HL-60 (cell line): ENCODE measurements around the gene COX7A2.

Experiments used
- DNase-seq, 2 experiments: peaks; one replicate each; pipeline ENCODE4 v3.0.0-alpha.2; 2010 to 2020; ENCODE audit warnings: low read depth in 1 of 2, low spot score in 1 of 2
- H3K27ac ChIP-seq: fragments of 250-450 bp; sonication (Bioruptor Pico); replicated peaks from 2 replicates; pipeline ENCODE4 v1.5.1; 2020; ENCODE audit warnings: mild to moderate bottlenecking, moderate library complexity
- H3K27me3 ChIP-seq: fragments of 250-450 bp; sonication (Bioruptor Pico); 2 replicates; pipeline ENCODE4 v1.5.1; 2021; ENCODE audit warnings: mild to moderate bottlenecking, moderate library complexity; ENCODE audit not compliant: insufficient read depth, poor library complexity, severe bottlenecking
- H3K4me3 ChIP-seq: replicated peaks from 2 replicates; pipeline ENCODE4 v1.5.1; 2011; ENCODE audit warnings: mild to moderate bottlenecking, control low read depth, low read length; ENCODE audit not compliant: insufficient read depth
- GABPA ChIP-seq: IDR thresholded peaks from 2 replicates; pipeline ENCODE4 v1.6.1; 2012; ENCODE audit warnings: low read depth
- POLR2AphosphoS5 ChIP-seq: IDR thresholded peaks from 2 replicates; pipeline ENCODE4 v1.6.1; 2012; ENCODE audit warnings: low read depth
- REST ChIP-seq: IDR thresholded peaks from 2 replicates; pipeline ENCODE4 v1.6.1; 2012; ENCODE audit warnings: low read depth; ENCODE audit not compliant: insufficient replicate concordance
- SPI1 ChIP-seq: IDR thresholded peaks from 2 replicates; pipeline ENCODE4 v1.6.1; 2012; ENCODE audit warnings: low read depth, mild to moderate bottlenecking, borderline replicate concordance
- long read RNA-seq: library from polyadenylated mRNA; unstranded; transcript quantifications from one replicate; pipeline ENCODE4 v2.0.0, GENCODE V29; 2020
- TF ChIP-seq, protein P1 (sequence below): IDR thresholded peaks from one replicate; pipeline ENCODE4 v1.5.1; 2011; ENCODE audit warnings: low read length, control low read depth, inconsistent platforms; ENCODE audit not compliant: insufficient read depth

Gene COX7A2
- long read RNA-seq, transcript COX7A2-202 (4 exons, 773 nt), result major isoform, 34 of 37 reads
- long read RNA-seq, partial matches to known transcripts, result 0 of 37 reads
- long read RNA-seq, other reads (novel, unspliced or antisense), result 3 of 37 reads

GRCh38 chr6:75243333-75244062 lies at the start of gene COX7A2:
COX7A2 (minus strand) TSS chr6:75243801; CDS start chr6:75243734, 67 bp downstream.
- Histone ChIP-seq H3K27me3 (no peaks in the 10 kb centered on the region), H3K4me3 (peak within 1 kb of the TSS; percentile 77), H3K27ac (peak within 1 kb of the TSS; percentile 89)
- peak; percentile 95 for DNase-seq
- TF ChIP-seq POLR2AphosphoS5, result peak; percentile 96
- TF ChIP-seq GABPA, result peak; percentile 96
- 0 out of 2 replicates have a peak, but pooled peaks have one; percentile 14 for TF ChIP-seq SPI1
- peak; percentile 68 for TF ChIP-seq REST
- TF ChIP-seq, protein P1, sequence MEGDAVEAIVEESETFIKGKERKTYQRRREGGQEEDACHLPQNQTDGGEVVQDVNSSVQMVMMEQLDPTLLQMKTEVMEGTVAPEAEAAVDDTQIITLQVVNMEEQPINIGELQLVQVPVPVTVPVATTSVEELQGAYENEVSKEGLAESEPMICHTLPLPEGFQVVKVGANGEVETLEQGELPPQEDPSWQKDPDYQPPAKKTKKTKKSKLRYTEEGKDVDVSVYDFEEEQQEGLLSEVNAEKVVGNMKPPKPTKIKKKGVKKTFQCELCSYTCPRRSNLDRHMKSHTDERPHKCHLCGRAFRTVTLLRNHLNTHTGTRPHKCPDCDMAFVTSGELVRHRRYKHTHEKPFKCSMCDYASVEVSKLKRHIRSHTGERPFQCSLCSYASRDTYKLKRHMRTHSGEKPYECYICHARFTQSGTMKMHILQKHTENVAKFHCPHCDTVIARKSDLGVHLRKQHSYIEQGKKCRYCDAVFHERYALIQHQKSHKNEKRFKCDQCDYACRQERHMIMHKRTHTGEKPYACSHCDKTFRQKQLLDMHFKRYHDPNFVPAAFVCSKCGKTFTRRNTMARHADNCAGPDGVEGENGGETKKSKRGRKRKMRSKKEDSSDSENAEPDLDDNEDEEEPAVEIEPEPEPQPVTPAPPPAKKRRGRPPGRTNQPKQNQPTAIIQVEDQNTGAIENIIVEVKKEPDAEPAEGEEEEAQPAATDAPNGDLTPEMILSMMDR, result no peak

DNA sequence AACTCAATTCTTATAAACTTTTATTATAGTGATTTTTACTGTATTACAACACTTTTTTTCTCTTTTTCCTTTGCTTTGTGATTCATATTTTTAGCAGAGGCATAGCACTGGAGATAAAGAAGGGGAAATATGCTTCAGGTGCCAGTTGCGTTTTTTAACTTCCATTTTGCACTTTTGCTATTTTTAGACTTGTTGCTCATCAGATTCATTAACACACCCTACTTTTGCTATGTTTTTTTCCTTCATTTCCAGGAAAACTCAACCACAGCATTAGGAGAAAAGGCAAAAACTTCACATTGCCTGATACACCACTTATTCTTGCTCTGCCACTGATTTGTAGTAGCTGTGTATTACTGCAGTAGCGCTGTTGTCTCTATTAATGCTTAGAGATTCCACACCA lies 49.0 kb upstream of the COX7A2 start:
- no peak for DNase-seq
- Histone ChIP-seq H3K27ac (no peak overlapping the region), H3K27me3 (no peaks in the 10 kb centered on the region), H3K4me3 (no peak overlapping the region)
- TF ChIP-seq POLR2AphosphoS5, result no peak

- DNase-seq, result no peak
- no peak for TF ChIP-seq SPI1
- TF ChIP-seq REST, result no peak
- TF ChIP-seq, protein P1, result no peak
- TF ChIP-seq GABPA, result no peak
- no peak for TF ChIP-seq POLR2AphosphoS5
Measured at GRCh38 chr6:75291744-75292143, 48.1 kb upstream of the COX7A2 start.

DNA sequence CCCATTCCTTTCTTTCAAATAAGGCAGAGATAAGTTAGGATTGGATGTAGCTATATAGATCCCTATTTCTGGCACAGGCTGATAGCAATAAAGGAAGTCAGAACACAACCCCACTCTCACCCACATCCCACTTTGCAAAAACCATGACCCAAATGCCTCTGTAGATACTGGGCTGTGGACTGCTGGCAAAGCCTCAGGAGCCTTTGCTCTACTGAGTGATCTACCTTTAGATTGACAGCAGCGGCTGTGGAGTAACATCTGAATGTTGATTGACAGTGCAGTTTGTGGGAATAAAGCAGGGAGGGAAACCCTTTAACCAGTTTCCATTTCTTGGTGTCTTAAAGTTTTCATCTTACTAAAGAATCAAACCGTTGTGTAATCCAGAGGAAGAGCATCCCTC lies 47.7 kb upstream of the COX7A2 start:
- no peak overlapping the region for H3K27ac ChIP-seq
- no peak overlapping the region for H3K4me3 ChIP-seq
- no peaks in the 10 kb centered on the region for H3K27me3 ChIP-seq
- no peak for DNase-seq
- TF ChIP-seq POLR2AphosphoS5 (no peak), REST (no peak), GABPA (no peak), SPI1 (no peak)
- TF ChIP-seq, protein P1, result no peak

More at GRCh38 chr6:75291744-75292143, 48.1 kb upstream of the COX7A2 start:
- no peaks in the 10 kb centered on the region for H3K27me3 ChIP-seq
- no peak overlapping the region for H3K27ac ChIP-seq
- no peak overlapping the region for H3K4me3 ChIP-seq
